ENCODE measurements around the gene AGA.

DNA sequence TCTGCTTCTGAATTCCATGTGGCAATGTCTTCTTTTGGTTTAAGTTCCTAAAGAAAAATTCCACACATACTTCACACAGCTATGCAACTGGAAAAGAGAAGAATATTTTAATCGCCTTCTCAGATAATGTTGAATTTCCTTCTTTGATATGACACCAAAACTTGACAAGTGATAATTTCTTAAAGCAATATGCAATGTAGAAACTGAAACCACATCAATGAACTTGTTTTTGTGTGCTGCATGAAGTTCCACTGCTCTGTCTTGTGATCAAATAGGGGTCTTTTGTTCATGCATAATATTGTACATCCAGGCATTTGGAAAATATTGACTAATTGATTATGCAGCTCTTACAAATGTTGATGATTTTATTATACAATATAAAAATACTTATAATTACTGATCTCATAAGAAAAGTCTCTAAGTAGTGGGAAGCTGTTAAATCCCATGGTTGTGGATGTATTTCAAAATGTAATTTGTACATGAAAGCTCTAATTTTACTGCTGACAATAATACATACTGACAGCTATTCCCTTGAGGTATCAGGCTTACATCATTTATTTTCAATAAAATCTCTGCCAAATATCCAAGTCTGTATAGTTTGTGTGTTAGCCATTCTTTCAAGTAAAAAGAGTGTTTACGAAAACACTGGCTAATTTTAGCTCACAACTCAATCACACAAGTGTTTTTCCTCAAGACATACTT lies 56.5 kb downstream of the AGA start:
- TF ChIP-seq, protein P1, sequence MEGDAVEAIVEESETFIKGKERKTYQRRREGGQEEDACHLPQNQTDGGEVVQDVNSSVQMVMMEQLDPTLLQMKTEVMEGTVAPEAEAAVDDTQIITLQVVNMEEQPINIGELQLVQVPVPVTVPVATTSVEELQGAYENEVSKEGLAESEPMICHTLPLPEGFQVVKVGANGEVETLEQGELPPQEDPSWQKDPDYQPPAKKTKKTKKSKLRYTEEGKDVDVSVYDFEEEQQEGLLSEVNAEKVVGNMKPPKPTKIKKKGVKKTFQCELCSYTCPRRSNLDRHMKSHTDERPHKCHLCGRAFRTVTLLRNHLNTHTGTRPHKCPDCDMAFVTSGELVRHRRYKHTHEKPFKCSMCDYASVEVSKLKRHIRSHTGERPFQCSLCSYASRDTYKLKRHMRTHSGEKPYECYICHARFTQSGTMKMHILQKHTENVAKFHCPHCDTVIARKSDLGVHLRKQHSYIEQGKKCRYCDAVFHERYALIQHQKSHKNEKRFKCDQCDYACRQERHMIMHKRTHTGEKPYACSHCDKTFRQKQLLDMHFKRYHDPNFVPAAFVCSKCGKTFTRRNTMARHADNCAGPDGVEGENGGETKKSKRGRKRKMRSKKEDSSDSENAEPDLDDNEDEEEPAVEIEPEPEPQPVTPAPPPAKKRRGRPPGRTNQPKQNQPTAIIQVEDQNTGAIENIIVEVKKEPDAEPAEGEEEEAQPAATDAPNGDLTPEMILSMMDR (conservative IDR thresholded peaks at IDR 0.05), result no peak
- TF ChIP-seq ZFX (IDR thresholded peaks at IDR 0.05), result no peak
